IMR-90 (cell line): Measurements from ENCODE around the gene RTBDN.

Experiments
- BHLHE40 ChIP-seq: fragments of 150-350 bp; IDR thresholded peaks from 2 replicates; pipeline ENCODE4 v1.6.1; 2016; ENCODE audit warnings: mild to moderate bottlenecking, low read depth, low read length
- CHD1 ChIP-seq: IDR thresholded peaks from 2 replicates; pipeline ENCODE4 v1.6.1; 2012; ENCODE audit warnings: low read depth, low read length, improper control_type of control experiment
- FOS ChIP-seq: fragments of 150-350 bp; IDR thresholded peaks from 2 replicates; pipeline ENCODE4 v1.6.1; 2016; ENCODE audit warnings: low read depth, low read length
- MAZ ChIP-seq: IDR thresholded peaks from 2 replicates; pipeline ENCODE4 v1.6.1; 2012; ENCODE audit warnings: low read depth, mild to moderate bottlenecking, low read length, improper control_type of control experiment, moderate library complexity, borderline replicate concordance
- MXI1 ChIP-seq: IDR thresholded peaks from 2 replicates; pipeline ENCODE4 v1.6.1; 2012; ENCODE audit warnings: low read depth, mild to moderate bottlenecking, low read length, moderate library complexity, borderline replicate concordance
- POLR2A ChIP-seq: IDR thresholded peaks from 2 replicates; pipeline ENCODE4 v1.6.1; 2012; ENCODE audit warnings: mild to moderate bottlenecking, low read depth, low read length
- TF ChIP-seq, protein P1 (sequence below): fragments of 150-350 bp; IDR thresholded peaks from 2 replicates; pipeline ENCODE4 v1.6.1; 2017; ENCODE audit warnings: mild to moderate bottlenecking, antibody characterized with exemption, low read length, low read depth
- TF ChIP-seq, protein P2 (sequence below): conservative IDR thresholded peaks from 2 replicates; pipeline ENCODE4 v1.5.1; 2012; ENCODE audit warnings: mild to moderate bottlenecking, low read depth, low read length, improper control_type of control experiment

DNA sequence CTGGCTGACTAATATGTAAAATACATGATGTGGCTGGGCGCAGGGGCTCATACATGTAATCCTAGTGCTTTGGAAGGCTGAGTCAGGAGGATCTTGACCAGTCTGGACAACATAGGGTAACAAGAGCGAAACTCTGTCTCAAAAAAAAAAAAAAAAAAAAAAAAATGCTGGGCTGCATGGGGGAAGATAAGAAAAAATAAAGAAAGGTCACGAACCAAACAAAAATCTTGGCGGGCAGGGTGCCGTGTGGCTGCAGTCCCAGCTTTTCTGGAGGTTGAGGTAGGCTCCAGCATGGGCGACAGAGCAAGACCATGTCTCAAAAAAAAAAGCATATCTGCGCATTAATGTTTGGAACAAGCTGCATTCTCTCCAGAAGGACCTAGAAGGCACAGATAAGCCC lies 19.3 kb downstream of the RTBDN start:
- TF ChIP-seq, protein P1, sequence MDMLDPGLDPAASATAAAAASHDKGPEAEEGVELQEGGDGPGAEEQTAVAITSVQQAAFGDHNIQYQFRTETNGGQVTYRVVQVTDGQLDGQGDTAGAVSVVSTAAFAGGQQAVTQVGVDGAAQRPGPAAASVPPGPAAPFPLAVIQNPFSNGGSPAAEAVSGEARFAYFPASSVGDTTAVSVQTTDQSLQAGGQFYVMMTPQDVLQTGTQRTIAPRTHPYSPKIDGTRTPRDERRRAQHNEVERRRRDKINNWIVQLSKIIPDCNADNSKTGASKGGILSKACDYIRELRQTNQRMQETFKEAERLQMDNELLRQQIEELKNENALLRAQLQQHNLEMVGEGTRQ: no peak
- TF ChIP-seq, protein P2, sequence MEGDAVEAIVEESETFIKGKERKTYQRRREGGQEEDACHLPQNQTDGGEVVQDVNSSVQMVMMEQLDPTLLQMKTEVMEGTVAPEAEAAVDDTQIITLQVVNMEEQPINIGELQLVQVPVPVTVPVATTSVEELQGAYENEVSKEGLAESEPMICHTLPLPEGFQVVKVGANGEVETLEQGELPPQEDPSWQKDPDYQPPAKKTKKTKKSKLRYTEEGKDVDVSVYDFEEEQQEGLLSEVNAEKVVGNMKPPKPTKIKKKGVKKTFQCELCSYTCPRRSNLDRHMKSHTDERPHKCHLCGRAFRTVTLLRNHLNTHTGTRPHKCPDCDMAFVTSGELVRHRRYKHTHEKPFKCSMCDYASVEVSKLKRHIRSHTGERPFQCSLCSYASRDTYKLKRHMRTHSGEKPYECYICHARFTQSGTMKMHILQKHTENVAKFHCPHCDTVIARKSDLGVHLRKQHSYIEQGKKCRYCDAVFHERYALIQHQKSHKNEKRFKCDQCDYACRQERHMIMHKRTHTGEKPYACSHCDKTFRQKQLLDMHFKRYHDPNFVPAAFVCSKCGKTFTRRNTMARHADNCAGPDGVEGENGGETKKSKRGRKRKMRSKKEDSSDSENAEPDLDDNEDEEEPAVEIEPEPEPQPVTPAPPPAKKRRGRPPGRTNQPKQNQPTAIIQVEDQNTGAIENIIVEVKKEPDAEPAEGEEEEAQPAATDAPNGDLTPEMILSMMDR: no peak
- TF ChIP-seq BHLHE40 (no peak), POLR2A (no peak), MXI1 (no peak), MAZ (no peak), FOS (no peak), CHD1 (no peak)
